Endothelial cell of umbilical vein (primary cell): Measurements from ENCODE around the gene RSBN1. TPM values are rescaled to one million over a fixed set of nuclear protein-coding genes. Genes with fewer than 3 reads are reported as not detected.

ENCODE experiments used
- BruUV-seq: library from RNA; stranded (reverse); fragments of 400-500 nt; replicated peaks from 2 replicates; lab custom pipeline; 2021; lab: Mats Ljungman, UMichigan
- CTCF ChIA-PET: fragments of 300-600, 350-600 bp; sonication (Branson Sonifier 250); formaldehyde crosslinking; loops from one replicate; lab custom pipeline; 2021; ENCODE audit warnings: antibody characterized with exemption, inconsistent platforms; lab: Charles Lee
- POLR2A ChIA-PET: fragments of 300-600, 350-600 bp; sonication (Branson Sonifier 250); formaldehyde crosslinking; loops from one replicate; lab custom pipeline; 2021; ENCODE audit warnings: antibody characterized with exemption, inconsistent platforms; lab: Charles Lee
- DNase-seq: peaks from one replicate; pipeline ENCODE4 v3.0.0-alpha.2; 2011; ENCODE audit warnings: low read depth, low spot score
- FAIRE-seq: peaks from 2 replicates; lab custom pipeline; 2011; peaks lifted over from hg19 to GRCh38; lab: Jason Lieb, UNC
- H2AFZ ChIP-seq: 2 replicates; pipeline ENCODE4 v1.6.0; 2012; ENCODE audit warnings: low read depth, low read length, control low read depth, inconsistent platforms
- H3K27ac ChIP-seq: 2 replicates; pipeline ENCODE4 v1.5.1; 2011; ENCODE audit warnings: low read depth, mild to moderate bottlenecking, control low read depth, low read length, moderate library complexity; ENCODE audit not compliant: insufficient read depth
- H3K27me3 ChIP-seq, 2 experiments: 2 replicates each; pipeline versions ENCODE4 v1.6.0 to v1.6.1; 2011; ENCODE audit warnings: low read length in 2 of 2, mixed read lengths in 1 of 2; ENCODE audit not compliant: control insufficient read depth in 2 of 2, insufficient read depth in 2 of 2
- H3K36me3 ChIP-seq, 2 experiments: 2 replicates in 1 of 2; 3 replicates in 1 of 2; pipeline ENCODE4 v1.5.1; 2011; ENCODE audit warnings: low read length in 2 of 2, mild to moderate bottlenecking in 1 of 2, moderate library complexity in 1 of 2; ENCODE audit not compliant: control insufficient read depth in 2 of 2, insufficient read depth in 2 of 2; ENCODE audit errors: extremely low read depth in 1 of 2
- H3K4me1 ChIP-seq: 3 replicates; pipeline ENCODE4 v1.5.1; 2011; ENCODE audit warnings: mild to moderate bottlenecking, low read length; ENCODE audit not compliant: control insufficient read depth, insufficient read depth; ENCODE audit errors: extremely low read depth
- H3K4me2 ChIP-seq: 2 replicates; pipeline ENCODE4 v1.6.1; 2011; ENCODE audit warnings: low read length, control low read depth, mixed read lengths; ENCODE audit not compliant: insufficient read depth
- H3K4me3 ChIP-seq, 3 experiments: fragments of 200-600 bp in 1 of 3; sonication (generic), shearing (Covaris generic) in 1 of 3; replicated peaks in 1 of 3; 2 replicates each; pipeline ENCODE4 v1.5.1; 2011 to 2016; ENCODE audit warnings: control low read depth in 3 of 3, low read length in 3 of 3, mild to moderate bottlenecking in 2 of 3, inconsistent platforms in 1 of 3, low read depth in 1 of 3, moderate library complexity in 1 of 3; ENCODE audit not compliant: insufficient read depth in 1 of 3
- H3K79me2 ChIP-seq: 2 replicates; pipeline ENCODE4 v1.6.0; 2012; ENCODE audit warnings: low read length, inconsistent platforms; ENCODE audit not compliant: control insufficient read depth, insufficient read depth
- H3K9ac ChIP-seq: replicated peaks from 2 replicates; pipeline ENCODE3; 2011; ENCODE audit warnings: low read length, control low read depth; ENCODE audit not compliant: insufficient read depth; ENCODE audit errors: extremely low read depth
- H3K9me1 ChIP-seq: replicated peaks from 3 replicates; pipeline ENCODE4 v1.6.0; 2011; ENCODE audit warnings: mild to moderate bottlenecking, low read length; ENCODE audit not compliant: control insufficient read depth, insufficient read depth; ENCODE audit errors: extremely low read depth
- H3K9me3 ChIP-seq: replicated peaks from 2 replicates; pipeline ENCODE4 v1.5.1; 2012; ENCODE audit warnings: low read length, inconsistent platforms; ENCODE audit not compliant: control insufficient read depth, insufficient read depth
- H4K20me1 ChIP-seq: replicated peaks from 2 replicates; pipeline ENCODE3; 2011; ENCODE audit warnings: mild to moderate bottlenecking, low read length; ENCODE audit not compliant: control insufficient read depth, insufficient read depth; ENCODE audit errors: extremely low read depth
- FOS ChIP-seq: IDR thresholded peaks from 2 replicates; pipeline ENCODE4 v1.6.1; 2011; ENCODE audit warnings: mild to moderate bottlenecking, low read length, moderate library complexity, borderline replicate concordance; ENCODE audit not compliant: insufficient read depth
- JUN ChIP-seq: IDR thresholded peaks from 2 replicates; pipeline ENCODE4 v1.6.1; 2011; ENCODE audit warnings: borderline replicate concordance, low read depth; ENCODE audit not compliant: insufficient read length, insufficient read depth
- MYC ChIP-seq: IDR thresholded peaks from one replicate; pipeline ENCODE4 v1.6.1; 2011; ENCODE audit warnings: mild to moderate bottlenecking, low read depth, low read length
- POLR2A ChIP-seq: IDR thresholded peaks from 2 replicates; pipeline ENCODE4 v1.6.1; 2012; ENCODE audit warnings: low read depth, mild to moderate bottlenecking, control low read depth, low read length
- POLR2AphosphoS5 ChIP-seq: IDR thresholded peaks from 2 replicates; pipeline ENCODE4 v1.6.1; 2012; ENCODE audit warnings: low read depth, mild to moderate bottlenecking, control low read depth, low read length, moderate library complexity; ENCODE audit not compliant: insufficient read depth
- dilution Hi-C: fragments of 300-500 bp; cut with MboI; formaldehyde crosslinking; loops from one replicate; pipeline ENCODE4 v1.15.0; 2019; ENCODE audit warnings: low sequenced_read_pairs; ENCODE audit not compliant: extremely low pct_ligation_motif_present
- intact Hi-C: fragments of 100-400 bp; cut with micrococcal nuclease; formaldehyde crosslinking; loops from one replicate; pipeline ENCODE4 v1.10.0; 2022
- polyA plus RNA-seq, 4 experiments: library from polyadenylated mRNA; depleted of rRNA in 3 of 4; stranded (reverse) in 3 of 4; unstranded in 1 of 4; fragments of >200 nt; gene quantifications; 2 replicates each; pipeline versions ENCODE4 v1.2.1 to v1.2.3, GENCODE V29; 2011 to 2012; ENCODE audit warnings: missing spikeins in 1 of 4
- total RNA-seq: library from RNA; stranded (reverse); gene quantifications from 2 replicates; pipeline ENCODE4 v1.2.3, GENCODE V29; 2021
- TF ChIP-seq, protein P1 (sequence below), 2 donors: IDR thresholded peaks; 1 replicate in 1 of 2; 2 replicates in 1 of 2; pipeline ENCODE4 v1.5.1; 2011; ENCODE audit warnings: low read length in 2 of 2, mild to moderate bottlenecking in 2 of 2, moderate library complexity in 2 of 2, control low read depth in 1 of 2, inconsistent platforms in 1 of 2, low read depth in 1 of 2; ENCODE audit not compliant: insufficient read depth in 1 of 2; ENCODE audit errors: extremely low read depth in 1 of 2

The RSBN1 gene
- total and polyA plus RNA-seq, 2 donors (not counting 3 experiments of a cell fraction or from before 2014, with no cell fraction given), result 4.0 to 13.4 TPM

DNA sequence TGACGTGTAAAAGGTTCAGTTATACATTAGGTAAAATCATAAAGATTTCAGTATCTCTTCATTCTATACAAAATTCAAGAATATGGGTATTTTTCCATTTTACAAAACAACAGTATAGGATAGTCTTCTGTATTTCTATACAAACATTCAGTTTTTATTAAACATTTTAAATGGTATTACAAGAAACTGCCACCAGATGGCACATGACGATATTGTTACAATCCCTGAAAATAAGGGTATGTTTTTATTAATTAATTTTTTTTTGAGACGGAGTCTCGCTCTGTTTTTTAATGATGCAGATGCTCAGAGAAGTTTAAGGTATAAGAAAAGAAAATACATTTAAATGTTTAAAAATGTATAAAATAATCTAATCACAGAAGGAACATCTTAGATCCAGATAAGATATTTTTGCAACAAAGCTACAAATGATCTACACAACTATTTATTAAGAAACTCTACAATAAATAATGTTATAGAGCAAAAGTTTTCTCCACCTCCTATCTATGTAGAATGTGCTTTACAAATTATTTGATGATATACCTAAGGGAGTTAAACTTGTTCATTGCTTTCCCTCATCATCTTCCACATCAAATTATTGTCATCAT lies 23.5 kb upstream of the RSBN1 start:
- ChIA-PET CTCF (interaction anchor here (0.6 to 3.8 kb wide), 24 partner anchors 14 to 447 kb away, joined by 3 to 54 read pairs (median 8); partner anchors contain the start of genes AP4B1, DCLRE1B, HIPK1 and OLFML3), POLR2A (no interaction called here)
- no peak overlapping the region for H3K4me3 ChIP-seq
- no peak overlapping the region for H3K9ac ChIP-seq
- H3K4me1 ChIP-seq, result no peaks in the 10 kb centered on the region
- H3K27ac ChIP-seq, result no peak overlapping the region
- TF ChIP-seq, protein P1, sequence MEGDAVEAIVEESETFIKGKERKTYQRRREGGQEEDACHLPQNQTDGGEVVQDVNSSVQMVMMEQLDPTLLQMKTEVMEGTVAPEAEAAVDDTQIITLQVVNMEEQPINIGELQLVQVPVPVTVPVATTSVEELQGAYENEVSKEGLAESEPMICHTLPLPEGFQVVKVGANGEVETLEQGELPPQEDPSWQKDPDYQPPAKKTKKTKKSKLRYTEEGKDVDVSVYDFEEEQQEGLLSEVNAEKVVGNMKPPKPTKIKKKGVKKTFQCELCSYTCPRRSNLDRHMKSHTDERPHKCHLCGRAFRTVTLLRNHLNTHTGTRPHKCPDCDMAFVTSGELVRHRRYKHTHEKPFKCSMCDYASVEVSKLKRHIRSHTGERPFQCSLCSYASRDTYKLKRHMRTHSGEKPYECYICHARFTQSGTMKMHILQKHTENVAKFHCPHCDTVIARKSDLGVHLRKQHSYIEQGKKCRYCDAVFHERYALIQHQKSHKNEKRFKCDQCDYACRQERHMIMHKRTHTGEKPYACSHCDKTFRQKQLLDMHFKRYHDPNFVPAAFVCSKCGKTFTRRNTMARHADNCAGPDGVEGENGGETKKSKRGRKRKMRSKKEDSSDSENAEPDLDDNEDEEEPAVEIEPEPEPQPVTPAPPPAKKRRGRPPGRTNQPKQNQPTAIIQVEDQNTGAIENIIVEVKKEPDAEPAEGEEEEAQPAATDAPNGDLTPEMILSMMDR (IDR thresholded peaks at IDR 0.05; ENCODE audit: extremely low read depth in 1 of 2, insufficient read depth in 1 of 2, low read depth in 1 of 2, low read length in 2 of 2), result peak; percentile 11 to 12
- TF ChIP-seq FOS, result no peak
- H4K20me1 ChIP-seq, result no peaks in the 10 kb centered on the region
- no peaks in the 10 kb centered on the region for H3K36me3 ChIP-seq
- no peaks in the 10 kb centered on the region for H3K79me2 ChIP-seq
- no peak overlapping the region for H2AFZ ChIP-seq
- no peaks in the 10 kb centered on the region for H3K9me1 ChIP-seq
- no peaks in the 10 kb centered on the region for H3K27me3 ChIP-seq
- no peak overlapping the region for H3K4me2 ChIP-seq
- peak; percentile 72 for DNase-seq
- FAIRE-seq, result no peak
- no peaks in the 10 kb centered on the region for H3K9me3 ChIP-seq
- BruUV-seq, result no TSS peak
- intact Hi-C loops, result loop anchor here (1.0 to 5.0 kb wide), 5 partner anchors 70 to 447 kb away; partner anchors contain the start of genes DCLRE1B and OLFML3
- dilution Hi-C loops, result no loop called here

DNA sequence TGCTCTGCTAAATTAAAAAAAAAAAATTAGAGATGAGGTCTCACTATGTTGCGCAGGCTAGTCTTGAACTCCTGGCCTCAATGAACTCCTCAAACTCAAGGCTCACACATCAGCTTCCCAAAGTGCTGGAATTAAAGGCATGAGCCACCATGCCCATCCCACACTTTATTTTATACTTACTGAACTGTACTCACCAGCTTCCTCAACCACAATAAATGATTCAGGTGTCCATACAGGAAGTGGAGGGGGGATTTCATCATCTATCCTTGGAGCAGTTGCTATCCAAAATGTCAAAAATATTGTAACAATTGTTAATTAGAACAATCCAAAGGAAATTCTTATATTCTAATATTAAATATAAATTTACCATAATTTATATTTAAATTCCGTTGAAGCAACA lies 22.4 kb upstream of the RSBN1 start:
- Histone ChIP-seq H3K9me3 (no peaks in the 10 kb centered on the region), H3K27ac (no peak overlapping the region), H3K9ac (no peak overlapping the region), H4K20me1 (no peaks in the 10 kb centered on the region), H2AFZ (no peak overlapping the region), H3K79me2 (no peaks in the 10 kb centered on the region), H3K9me1 (no peaks in the 10 kb centered on the region), H3K4me1 (no peaks in the 10 kb centered on the region), H3K27me3 (no peaks in the 10 kb centered on the region), H3K4me3 (no peak overlapping the region), H3K4me2 (no peak overlapping the region), H3K36me3 (no peaks in the 10 kb centered on the region)
- ChIA-PET POLR2A (no interaction called here), CTCF (interaction anchor here (0.7 to 3.8 kb wide), 14 partner anchors 21 to 448 kb away, joined by 3 to 54 read pairs (median 10); partner anchors contain the start of genes AP4B1, DCLRE1B and HIPK1)
- dilution Hi-C loops (no loop called here), intact Hi-C loops (loop anchor here (5.0 kb wide), 4 partner anchors 113 to 448 kb away; partner anchors contain the start of gene OLFML3)
- no TSS peak for BruUV-seq
- TF ChIP-seq POLR2A, result no peak
- TF ChIP-seq POLR2AphosphoS5, result no peak
- TF ChIP-seq FOS, result no peak
- TF ChIP-seq, protein P1 (IDR thresholded peaks at IDR 0.05; ENCODE audit: extremely low read depth in 1 of 2, insufficient read depth in 1 of 2, low read depth in 1 of 2, low read length in 2 of 2), result no peak
- no peak for TF ChIP-seq MYC
- no peak for TF ChIP-seq JUN
- DNase-seq (no peak), FAIRE-seq (no peak)
